Urinary bladder (tissue), 4 donors: ENCODE results near the gene SLC16A12. TPM values are rescaled to one million over a fixed set of nuclear protein-coding genes. Genes with fewer than 3 reads are reported as not detected.
"Not testable (repeated sequence)": the region's sequence is repeated elsewhere in the genome, so short reads cannot be mapped to it uniquely, and the experiment has no call there.

Experiments
- DNase-seq: peaks from one replicate; pipeline ENCODE4 v3.0.0-alpha.2; 2015; ENCODE audit errors: extremely low spot score
- H3K27ac ChIP-seq: one replicate; pipeline ENCODE4 v1.5.1; 2013; ENCODE audit warnings: low read depth, mild to moderate bottlenecking, moderate library complexity
- H3K36me3 ChIP-seq: one replicate; pipeline ENCODE4 v1.6.1; 2013; ENCODE audit warnings: mild to moderate bottlenecking, moderate library complexity; ENCODE audit not compliant: insufficient read depth
- H3K4me1 ChIP-seq: one replicate; pipeline ENCODE4 v1.6.1; 2013; ENCODE audit warnings: mild to moderate bottlenecking, moderate library complexity; ENCODE audit not compliant: insufficient read depth
- H3K4me3 ChIP-seq: one replicate; pipeline ENCODE4 v1.5.1; 2013; ENCODE audit warnings: low read depth, low read length
- WGBS: extraction: QIAGEN DNeasy Blood & Tissue Kit; methylation state at CpG from one replicate; pipeline ENCODE4 v1.1.7; 2013; 5-methylcytosine and 5-hydroxymethylcytosine counted together
- polyA plus RNA-seq: library from polyadenylated mRNA; stranded (reverse); fragments of 200-250 nt; gene quantifications from one replicate; pipeline ENCODE4 v1.2.3, GENCODE V29; 2013
- total RNA-seq: library from RNA; depleted of rRNA; stranded (reverse); fragments of >200 nt; gene quantifications from one replicate; pipeline ENCODE4 v1.2.3, GENCODE V29; 2014
- donor health status: healthy with polysubstance abuse.
- donor health status: healthy.

SLC16A12 gene
- total and polyA plus RNA-seq, 2 donors, result 1.1 to 4.2 TPM

DNA sequence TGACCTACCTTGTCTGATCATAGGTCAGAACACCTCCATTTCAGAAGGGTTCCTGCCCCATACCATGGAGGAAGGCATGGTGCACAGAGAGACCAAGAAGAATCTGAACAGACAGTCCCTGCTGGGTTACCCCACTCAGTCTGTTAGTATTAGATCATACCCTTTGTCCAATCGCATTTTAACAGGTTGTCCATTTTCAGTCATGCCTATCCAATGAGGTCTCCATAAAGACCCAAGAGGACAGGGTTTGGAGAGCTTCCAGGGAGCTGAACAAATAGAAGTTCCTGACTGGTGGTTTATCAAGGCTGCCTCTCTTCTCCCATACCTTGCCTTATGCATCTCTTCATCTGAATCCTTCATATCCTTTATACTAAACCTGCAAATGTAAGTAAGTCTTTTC, 21.2 kb upstream of the SLC16A12 start:
- WGBS, result 88% methylated on average over 1 of the region's 1 CpG
- H3K4me3 ChIP-seq, result no peak overlapping the region
- no peak for DNase-seq
- no peaks in the 10 kb centered on the region for H3K4me1 ChIP-seq
- H3K36me3 ChIP-seq, result no peaks in the 10 kb centered on the region
- H3K27ac ChIP-seq, result no peak overlapping the region

DNA sequence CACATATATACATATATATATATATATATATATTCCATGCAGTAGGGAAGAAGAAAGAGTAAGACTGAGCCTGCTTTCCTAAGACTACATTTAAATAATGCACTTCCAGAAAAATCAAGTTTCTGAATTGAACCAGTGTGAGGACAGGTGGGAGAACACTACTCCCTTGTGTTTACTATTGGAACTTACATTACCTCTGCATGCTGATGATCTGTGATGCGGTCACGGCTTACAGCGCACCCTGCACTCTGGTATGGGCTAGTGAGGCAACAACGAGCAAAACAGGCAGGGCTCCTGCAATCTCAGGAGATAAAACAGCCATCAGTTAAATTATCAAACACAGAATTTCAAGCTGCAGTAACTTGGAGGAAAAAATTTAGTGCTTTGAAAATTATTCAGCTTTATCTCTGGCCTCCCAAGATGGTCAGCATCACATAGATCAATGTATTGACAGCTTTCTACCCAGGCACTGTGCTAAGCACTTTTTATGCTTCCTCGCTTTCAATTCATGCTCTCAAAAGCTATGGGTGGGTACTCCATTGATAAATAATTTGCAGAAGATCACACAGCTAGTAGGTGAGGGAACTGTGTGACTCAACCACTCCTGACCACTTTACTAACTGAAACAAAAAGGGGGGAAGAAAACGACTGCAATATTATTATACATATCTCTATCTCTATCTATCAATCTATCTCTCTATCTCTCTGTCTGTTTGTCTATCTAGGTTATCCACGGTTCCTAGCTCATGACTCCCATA, 20.5 kb upstream of the SLC16A12 start:
- H3K27ac ChIP-seq, result no peak overlapping the region
- no peak overlapping the region for H3K4me3 ChIP-seq
- WGBS, result 83% methylated on average over 7 of the region's 7 CpGs
- no peak for DNase-seq
- H3K36me3 ChIP-seq, result no peaks in the 10 kb centered on the region
- H3K4me1 ChIP-seq, result no peaks in the 10 kb centered on the region

DNA sequence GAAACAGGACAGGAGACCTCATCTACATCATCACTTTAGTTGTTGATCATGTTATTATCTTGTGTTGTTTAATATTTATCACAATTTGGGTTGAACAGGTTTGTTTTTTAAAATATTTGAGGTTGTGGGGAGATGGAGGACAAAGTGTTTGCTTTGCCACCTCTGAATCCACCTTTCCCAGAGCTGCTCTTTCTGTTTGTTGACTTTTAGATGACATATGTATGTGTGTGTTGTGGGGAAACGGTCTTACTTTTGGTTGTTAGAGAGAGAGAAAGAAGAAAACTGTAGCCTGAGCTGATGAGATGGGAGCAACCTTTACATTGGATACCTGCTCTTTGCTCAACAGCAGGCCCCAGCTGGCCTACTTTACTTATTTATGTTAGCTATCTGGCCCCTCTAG, 19.0 kb upstream of the SLC16A12 start:
- Histone ChIP-seq H3K36me3 (no peaks in the 10 kb centered on the region), H3K27ac (no peak overlapping the region), H3K4me3 (no peak overlapping the region), H3K4me1 (no peaks in the 10 kb centered on the region)
- WGBS, result 78% methylated on average over 1 of the region's 1 CpG
- no peak for DNase-seq

DNA sequence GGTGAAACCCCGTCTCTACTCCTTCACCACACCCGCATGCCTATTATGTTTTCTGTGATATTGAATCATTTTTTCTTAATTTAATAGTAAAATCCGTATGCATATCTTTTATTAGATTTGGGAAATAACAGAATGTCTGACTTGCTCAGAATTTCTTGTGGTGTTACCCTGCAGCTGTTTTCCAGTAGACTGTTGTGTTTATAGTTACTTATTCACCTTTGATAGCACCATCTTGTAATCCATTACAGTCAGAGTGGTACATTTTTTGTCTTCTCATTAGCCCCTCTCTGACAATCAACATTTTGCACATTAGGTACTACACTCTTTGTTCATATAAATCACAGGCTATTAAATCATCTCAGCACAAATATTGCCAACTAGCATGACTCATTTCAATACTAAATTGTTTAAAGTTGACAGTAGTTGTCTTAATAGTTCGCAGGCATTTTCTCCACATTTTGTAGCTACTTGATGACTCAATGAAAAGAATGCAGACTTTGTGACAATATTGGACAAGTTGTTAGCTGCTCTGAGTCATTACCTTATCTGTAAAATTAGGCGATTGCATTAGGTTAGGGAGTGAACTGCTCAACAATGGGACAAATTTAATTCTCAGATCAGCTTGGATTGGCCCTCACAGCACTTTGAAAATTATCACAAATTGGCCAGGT, 17.8 kb upstream of the SLC16A12 start:
- DNase-seq, result no peak
- no peak overlapping the region for H3K4me3 ChIP-seq
- no peaks in the 10 kb centered on the region for H3K36me3 ChIP-seq
- WGBS, result 62% methylated on average over 5 of the region's 5 CpGs
- no peaks in the 10 kb centered on the region for H3K4me1 ChIP-seq
- no peak overlapping the region for H3K27ac ChIP-seq

DNA sequence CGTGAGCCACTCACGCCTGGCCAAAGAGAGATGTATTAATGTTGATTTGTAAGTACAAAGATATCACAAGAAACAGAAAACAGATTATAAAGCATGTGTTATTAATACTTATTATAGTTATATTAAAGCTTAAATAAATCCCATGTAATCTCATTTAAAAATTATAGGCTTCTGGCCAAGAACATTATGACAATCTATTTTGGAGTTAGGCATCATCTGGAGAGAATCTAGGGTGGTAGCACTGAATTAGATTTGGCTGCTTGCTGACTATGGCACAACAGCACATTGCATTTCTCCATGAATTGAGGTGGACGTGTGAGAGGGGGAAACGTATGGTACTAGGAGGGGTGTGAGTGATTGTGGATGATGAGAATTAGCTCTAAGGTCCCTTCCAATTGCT, 16.8 kb upstream of the SLC16A12 start:
- WGBS, result 82% methylated on average over 4 of the region's 4 CpGs

DNA sequence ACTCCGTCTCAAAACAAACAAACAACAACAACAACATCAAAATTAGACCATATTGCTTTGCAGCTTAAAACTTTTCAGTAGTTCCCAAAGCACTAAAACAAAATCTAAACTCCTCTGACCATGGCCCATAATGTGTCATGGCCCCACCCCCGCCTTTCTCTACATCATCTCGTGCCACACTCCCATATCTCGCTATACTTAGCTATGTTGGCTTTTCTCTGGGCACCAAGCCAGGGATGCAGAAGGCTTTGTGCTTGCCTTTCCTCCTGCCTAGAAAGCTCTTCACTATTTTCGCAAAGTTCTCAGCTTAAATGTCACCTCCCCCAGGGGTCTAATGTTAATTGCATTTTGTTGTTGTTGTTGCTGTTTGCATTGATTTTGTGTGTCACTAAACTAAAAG, 15.1 kb upstream of the SLC16A12 start:
- H3K27ac ChIP-seq, result no peak overlapping the region
- H3K36me3 ChIP-seq, result no peaks in the 10 kb centered on the region
- no peak overlapping the region for H3K4me3 ChIP-seq
- DNase-seq, result no peak
- no peaks in the 10 kb centered on the region for H3K4me1 ChIP-seq
- WGBS, result 49% methylated on average over 5 of the region's 5 CpGs

More for the DNA sequence above, 16.8 kb upstream of the SLC16A12 start:
- H3K36me3 ChIP-seq, result no peaks in the 10 kb centered on the region
- H3K27ac ChIP-seq, result no peak overlapping the region
- H3K4me3 ChIP-seq, result no peak overlapping the region
- no peak for DNase-seq
- H3K4me1 ChIP-seq, result no peaks in the 10 kb centered on the region

DNA sequence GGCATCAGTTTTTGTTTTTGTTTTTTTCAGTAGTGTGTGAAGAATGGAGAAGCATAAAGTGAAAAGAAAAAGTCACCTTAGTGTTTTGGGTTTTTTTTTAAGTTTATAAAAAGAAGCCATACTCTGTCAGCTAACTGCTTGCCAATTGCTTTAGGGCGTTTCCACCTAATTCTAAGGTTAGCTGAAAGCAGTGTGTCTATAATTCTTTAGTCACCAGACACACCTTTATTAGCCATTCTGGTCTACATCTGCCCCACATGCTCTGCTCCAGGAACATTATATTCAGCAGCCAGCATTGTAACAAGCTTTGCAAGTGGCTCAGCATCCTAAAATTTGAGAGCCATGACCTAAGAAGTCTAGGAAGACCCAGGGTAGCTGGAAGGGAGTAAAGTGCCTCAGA, 14.1 kb upstream of the SLC16A12 start:
- Histone ChIP-seq H3K4me3 (no peak overlapping the region), H3K27ac (no peak overlapping the region), H3K36me3 (no peaks in the 10 kb centered on the region), H3K4me1 (no peaks in the 10 kb centered on the region)
- 78% methylated on average over 1 of the region's 1 CpG for whole genome bisulfite sequencing
- no peak for DNase-seq

DNA sequence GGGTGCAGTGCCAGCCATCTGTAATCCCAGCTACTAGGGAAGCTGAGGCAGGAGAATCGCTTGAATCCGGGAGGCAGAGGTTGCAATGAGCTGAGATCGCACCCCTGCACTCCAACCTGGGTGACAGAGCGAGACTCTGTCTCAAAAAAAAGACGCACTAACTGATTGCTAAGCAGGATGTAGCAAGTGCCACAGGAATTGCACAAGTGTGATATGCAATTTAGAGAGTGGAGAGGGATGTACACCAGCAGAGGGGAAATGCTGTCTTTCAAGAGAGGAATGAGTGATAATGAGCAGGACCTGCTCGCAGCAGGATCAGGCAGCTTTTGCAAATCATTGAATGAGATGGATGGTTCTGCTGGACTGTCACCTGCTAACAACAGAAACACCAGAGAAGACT, 13.3 kb upstream of the SLC16A12 start:
- Histone ChIP-seq H3K4me1 (no peaks in the 10 kb centered on the region), H3K27ac (no peak overlapping the region), H3K4me3 (no peak overlapping the region), H3K36me3 (no peaks in the 10 kb centered on the region)
- WGBS, result 88% methylated on average over 6 of the region's 6 CpGs
- DNase-seq, result no peak

DNA sequence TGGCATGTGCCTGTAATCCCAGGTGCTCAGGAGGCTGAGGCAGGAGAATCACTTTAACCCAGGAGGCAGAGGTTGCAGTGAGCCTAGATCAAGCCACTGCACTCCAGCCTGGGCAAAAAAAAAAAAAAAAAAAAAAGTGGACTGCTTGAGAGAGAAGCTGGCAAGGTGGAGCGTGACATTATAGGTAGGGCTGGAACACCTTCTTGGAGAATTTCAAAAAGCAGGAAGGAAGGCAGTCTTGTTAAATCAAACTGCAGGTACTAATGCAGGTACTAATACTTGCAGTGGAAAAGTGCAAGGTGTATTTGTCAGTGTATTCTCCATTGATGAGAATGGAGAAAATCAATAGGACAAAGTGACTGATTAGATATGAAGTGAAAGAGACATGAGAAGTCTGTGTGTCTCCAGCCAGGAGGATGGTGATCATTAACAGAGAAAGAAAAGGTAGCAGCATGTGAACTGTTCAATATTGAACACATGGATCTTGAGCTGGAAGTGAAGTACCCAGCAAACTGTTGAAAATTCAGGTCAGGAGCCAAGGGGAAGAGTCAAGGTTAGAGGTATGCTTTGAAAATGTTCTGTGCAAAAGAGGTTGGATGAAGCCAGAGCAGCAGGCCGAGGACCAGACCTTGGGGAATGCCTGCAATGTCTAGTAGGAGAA, 12.6 kb upstream of the SLC16A12 start:
- Histone ChIP-seq H3K4me1 (no peaks in the 10 kb centered on the region), H3K27ac (no peak overlapping the region), H3K4me3 (no peak overlapping the region), H3K36me3 (no peaks in the 10 kb centered on the region)
- WGBS, result 88% methylated on average over 2 of the region's 2 CpGs
- no peak for DNase-seq

DNA sequence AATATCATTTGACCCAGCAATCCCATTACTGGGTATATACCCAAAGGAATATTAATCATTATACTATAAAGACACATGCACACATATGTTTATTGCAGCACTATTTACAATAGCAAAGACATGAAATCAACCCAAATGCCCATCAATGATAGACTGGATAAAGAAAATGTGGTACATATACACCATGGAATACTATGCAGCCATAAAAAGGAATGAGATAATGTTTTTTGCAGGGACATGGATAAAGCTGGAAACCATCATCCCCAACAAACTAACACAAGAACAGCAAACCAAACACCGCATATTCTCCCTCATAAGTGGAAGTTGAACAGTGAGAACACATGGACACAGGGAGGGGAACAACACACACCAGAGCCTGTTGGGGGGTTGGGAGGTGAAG, 11.3 kb upstream of the SLC16A12 start:
- not testable (repeated sequence) for DNase-seq

DNA sequence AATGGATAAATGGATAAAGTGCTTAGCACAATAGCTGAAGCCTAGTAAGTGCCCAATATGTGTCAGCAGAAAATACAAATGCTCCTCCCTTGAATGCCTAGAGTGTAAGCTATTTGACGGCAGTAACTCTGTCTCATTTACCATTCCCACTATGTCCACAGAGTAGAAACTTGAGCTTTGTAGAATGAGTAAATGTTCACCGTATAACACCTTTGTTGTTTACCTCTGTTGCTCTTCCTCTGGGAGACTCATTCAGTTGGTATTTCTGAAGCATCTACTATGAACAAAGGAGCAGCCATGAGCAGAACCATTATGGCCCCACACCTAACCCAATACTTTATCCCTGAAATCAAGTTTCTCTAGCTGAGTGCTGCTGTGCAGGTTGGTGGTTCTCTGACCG, 8.4 kb upstream of the SLC16A12 start:
- DNase-seq, result no peak
- Histone ChIP-seq H3K4me1 (no peaks in the 10 kb centered on the region), H3K27ac (no peak overlapping the region), H3K4me3 (no peak overlapping the region), H3K36me3 (no peaks in the 10 kb centered on the region)
- 95% methylated on average over 3 of the region's 3 CpGs for WGBS

More for the DNA sequence above, 11.3 kb upstream of the SLC16A12 start:
- H3K4me1 ChIP-seq, H3K36me3 ChIP-seq, H3K27ac ChIP-seq, H3K4me3 ChIP-seq: not testable (repeated sequence)
- WGBS, result 96% methylated on average over 1 of the region's 1 CpG

DNA sequence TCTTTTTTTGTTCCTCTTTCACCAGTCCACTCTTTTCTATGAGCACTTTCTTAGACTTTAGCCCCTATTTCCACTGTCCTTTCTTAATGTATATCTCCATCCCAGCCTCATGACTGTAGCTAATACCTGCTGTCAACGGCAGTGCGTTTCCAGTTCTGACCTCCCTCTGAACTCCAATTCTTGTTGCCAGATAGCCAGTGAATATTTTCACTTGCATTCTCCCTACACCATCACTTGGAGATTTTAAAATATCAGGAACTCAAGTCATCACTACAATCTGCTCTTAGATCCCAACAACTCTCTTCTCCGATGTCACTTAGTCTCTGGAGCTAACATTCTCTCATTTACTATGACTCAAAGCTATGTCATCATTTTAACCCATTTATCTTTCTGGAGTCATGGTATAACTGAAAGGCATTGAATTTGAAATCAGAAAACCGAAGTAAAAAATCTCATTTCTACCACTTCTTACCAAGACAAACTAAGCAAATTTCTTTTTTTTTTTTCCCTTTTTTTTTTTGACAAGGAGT, 5.1 kb upstream of the SLC16A12 start:
- no peak for DNase-seq
- no peak overlapping the region for H3K4me3 ChIP-seq
- H3K4me1 ChIP-seq, result peaks cover 4% of the 10 kb centered on the region
- WGBS, result 60% methylated on average over 4 of the region's 4 CpGs
- no peaks in the 10 kb centered on the region for H3K36me3 ChIP-seq
- H3K27ac ChIP-seq, result no peak overlapping the region

DNA sequence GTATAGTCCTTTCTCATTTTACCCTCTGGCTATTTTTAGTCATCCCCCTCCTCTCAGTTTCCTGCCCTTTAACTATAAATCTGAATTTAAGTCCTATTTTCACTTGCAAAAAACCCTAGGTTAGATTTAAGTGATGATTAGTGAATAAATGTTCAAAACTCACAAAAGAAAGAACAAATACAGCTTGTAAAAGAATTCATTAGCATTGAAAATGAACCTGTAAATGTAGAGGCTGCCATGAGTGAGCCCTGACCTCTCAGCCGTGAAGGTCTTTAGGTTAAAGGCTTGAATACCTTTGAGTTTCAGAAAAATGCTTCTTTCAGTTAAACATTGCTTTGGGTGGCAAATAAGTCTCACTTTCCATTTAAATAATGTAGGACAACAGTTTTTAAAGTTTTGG, 2.0 kb upstream of the SLC16A12 start:
- no peak overlapping the region for H3K27ac ChIP-seq
- no peak overlapping the region for H3K4me3 ChIP-seq
- peaks cover 6% of the 10 kb centered on the region for H3K4me1 ChIP-seq
- DNase-seq, result no peak
- no peaks in the 10 kb centered on the region for H3K36me3 ChIP-seq
- 66% methylated on average over 1 of the region's 1 CpG for WGBS

DNA sequence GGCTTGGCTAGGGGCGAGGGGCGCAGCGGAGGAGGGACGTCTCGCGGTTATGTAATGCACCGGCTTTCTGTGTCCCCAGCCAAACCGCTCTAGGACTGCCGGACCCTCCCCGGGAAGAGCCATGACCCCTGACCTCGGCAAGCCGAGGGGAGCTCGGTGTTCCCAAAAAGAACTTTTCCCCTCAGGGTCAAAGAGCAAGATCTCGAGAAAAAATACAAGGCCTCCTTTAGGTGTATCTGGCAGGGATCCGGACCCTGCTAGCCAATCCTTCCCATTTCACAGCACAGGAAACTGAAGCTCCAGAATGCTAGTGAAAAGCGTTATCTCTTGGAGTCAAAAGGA, 590 bp upstream of the SLC16A12 start:
- H3K36me3 ChIP-seq, result no peaks in the 10 kb centered on the region
- peaks cover 6% of the 10 kb centered on the region for H3K4me1 ChIP-seq
- H3K4me3 ChIP-seq, result no peak overlapping the region
- DNase-seq, result no peak
- no peak overlapping the region for H3K27ac ChIP-seq
- 20% methylated on average over 16 of the region's 16 CpGs for WGBS
